MM.1S (cell line): ENCODE results near the gene NLRP14.
A peak's percentile ranks its signal among the peaks of the same experiment; 100 is the strongest.

Experiments used
- DNase-seq: peaks from one replicate; pipeline ENCODE4 v3.0.0-alpha.2; 2015
- H2AFZ ChIP-seq: fragments of 300-600 bp; sonication (generic); 2 replicates; pipeline ENCODE4 v1.6.0; 2016; ENCODE audit warnings: antibody characterized with exemption, low read length
- H3F3A ChIP-seq: fragments of 300-600 bp; sonication (generic); 2 replicates; pipeline ENCODE4 v1.6.1; 2016; ENCODE audit warnings: mild to moderate bottlenecking, antibody characterized with exemption, low read length, moderate library complexity, mixed read lengths; ENCODE audit not compliant: insufficient read depth
- H3K27ac ChIP-seq: fragments of 300-600 bp; sonication (generic); 2 replicates; pipeline ENCODE4 v1.5.1; 2016; ENCODE audit warnings: mild to moderate bottlenecking, low read length
- H3K27me3 ChIP-seq: fragments of 300-600 bp; sonication (generic); replicated peaks from 2 replicates; pipeline ENCODE4 v1.6.0; 2016; ENCODE audit warnings: low read length; ENCODE audit not compliant: insufficient read depth
- H3K36me3 ChIP-seq: fragments of 300-600 bp; sonication (generic); replicated peaks from 2 replicates; pipeline ENCODE4 v1.6.1; 2016; ENCODE audit warnings: mild to moderate bottlenecking, low read length, mixed read lengths; ENCODE audit not compliant: insufficient read depth
- H3K4me1 ChIP-seq: fragments of 300-600 bp; sonication (generic); 2 replicates; pipeline ENCODE4 v1.6.1; 2016; ENCODE audit warnings: low read length, mixed read lengths
- H3K4me2 ChIP-seq: fragments of 300-600 bp; sonication (generic); 2 replicates; pipeline ENCODE4 v1.6.0; 2016; ENCODE audit warnings: low read depth, low read length
- H3K4me3 ChIP-seq: fragments of 300-600 bp; sonication (generic); 2 replicates; pipeline ENCODE4 v1.5.1; 2016; ENCODE audit warnings: low read length, mixed read lengths
- H3K79me2 ChIP-seq: fragments of 300-600 bp; sonication (generic); 2 replicates; pipeline ENCODE4 v1.6.1; 2016; ENCODE audit warnings: mixed run types, low read length, mixed read lengths
- H3K9ac ChIP-seq: fragments of 300-600 bp; sonication (generic); 2 replicates; pipeline ENCODE4 v1.6.1; 2016; ENCODE audit warnings: low read length, mixed read lengths
- H3K9me2 ChIP-seq: fragments of 300-600 bp; sonication (generic); replicated peaks from 2 replicates; pipeline ENCODE4 v1.6.1; 2016; ENCODE audit warnings: mild to moderate bottlenecking, low read length, mixed read lengths; ENCODE audit not compliant: insufficient read depth
- H3K9me3 ChIP-seq: fragments of 300-600 bp; sonication (generic); replicated peaks from 2 replicates; pipeline ENCODE4 v1.6.1; 2016; ENCODE audit warnings: mild to moderate bottlenecking, low read length, mixed read lengths; ENCODE audit not compliant: insufficient read depth
- H4K20me1 ChIP-seq: fragments of 300-600 bp; sonication (generic); 2 replicates; pipeline ENCODE4 v1.6.1; 2016; ENCODE audit warnings: mild to moderate bottlenecking, low read length, moderate library complexity, mixed read lengths; ENCODE audit not compliant: insufficient read depth
- CTCF ChIP-seq: fragments of 300-600 bp; sonication (generic); IDR thresholded peaks from 2 replicates; pipeline ENCODE4 v1.5.1; 2016; ENCODE audit warnings: antibody characterized with exemption, low read length, mixed read lengths
- EZH2 ChIP-seq: fragments of 300-600 bp; sonication (generic); optimal IDR thresholded peaks from 2 replicates; pipeline ENCODE3; 2017; ENCODE audit warnings: low read depth, mild to moderate bottlenecking, antibody characterized with exemption, low read length, mixed read lengths
- EZH2phosphoT487 ChIP-seq: fragments of 300-600 bp; sonication (generic); IDR thresholded peaks from 2 replicates; pipeline ENCODE4 v1.6.1; 2018; ENCODE audit warnings: antibody characterized with exemption, low read length

NLRP14 gene

GRCh38 chr11:7020183-7020917 lies at the start of gene NLRP14, which contains the start of gene ZNF214:
TSS of gene NLRP14 (plus strand) at chr11:7020479. CDS start at chr11:7038587, 18,108 bp downstream.
TSS of gene ZNF214 (minus strand) at chr11:7020346. CDS start at chr11:7002835, 17,511 bp downstream.
- H3K9me3 ChIP-seq = no peaks in the 10 kb centered on the region
- H4K20me1 ChIP-seq = no peaks in the 10 kb centered on the region
- no peaks in the 10 kb centered on the region for H3K27me3 ChIP-seq
- no peaks in the 10 kb centered on the region for H3K9me2 ChIP-seq
- H3K36me3 ChIP-seq = no peaks in the 10 kb centered on the region
- peak within 1 kb of the TSS; percentile 63 for H3K4me3 ChIP-seq
- no peak within 1 kb of the TSS; the same call in 1 of the 2 replicates for H3K9ac ChIP-seq
- H3K79me2 ChIP-seq = no peaks in the 10 kb centered on the region
- H3K27ac ChIP-seq = no peak within 1 kb of the TSS
- DNase-seq = peak; percentile 26
- H3K4me2 ChIP-seq = peak within 1 kb of the TSS; percentile 81
- H2AFZ ChIP-seq = peak within 1 kb of the TSS; percentile 67
- H3F3A ChIP-seq = no peaks in the 10 kb centered on the region
- no peak for TF ChIP-seq EZH2phosphoT487
- TF ChIP-seq EZH2 = no peak
- TF ChIP-seq CTCF = no peak
- H3K4me1 ChIP-seq = 0 out of 2 replicates have a peak, but pooled peaks cover 6% of the 10 kb centered on the region

- no peaks in the 10 kb centered on the region for H4K20me1 ChIP-seq
- no peak overlapping the region for H3K4me3 ChIP-seq
- H3K4me2 ChIP-seq = no peak overlapping the region
- no peaks in the 10 kb centered on the region for H3K79me2 ChIP-seq
- no peaks in the 10 kb centered on the region for H3K36me3 ChIP-seq
- no peaks in the 10 kb centered on the region for H3F3A ChIP-seq
- H3K27me3 ChIP-seq = no peaks in the 10 kb centered on the region
- no peak for DNase-seq
- no peaks in the 10 kb centered on the region for H3K9me2 ChIP-seq
- no peak overlapping the region for H2AFZ ChIP-seq
- no peaks in the 10 kb centered on the region for H3K9me3 ChIP-seq
- no peak overlapping the region for H3K9ac ChIP-seq
- H3K27ac ChIP-seq = no peak overlapping the region
- TF ChIP-seq CTCF (no peak), EZH2 (no peak), EZH2phosphoT487 (no peak)
- no peaks in the 10 kb centered on the region for H3K4me1 ChIP-seq
These were observed 40.9 kb upstream of the NLRP14 start for GRCh38 chr11:6979365-6979764.

- Histone ChIP-seq H3K9me3 (no peaks in the 10 kb centered on the region), H3K36me3 (no peaks in the 10 kb centered on the region; the same call in 1 of the 2 replicates), H3K79me2 (no peaks in the 10 kb centered on the region), H3K9ac (no peak overlapping the region), H3K27ac (no peak overlapping the region), H3F3A (no peaks in the 10 kb centered on the region), H3K4me1 (no peaks in the 10 kb centered on the region), H3K4me3 (no peak overlapping the region), H4K20me1 (no peaks in the 10 kb centered on the region), H3K4me2 (no peak overlapping the region), H3K27me3 (no peaks in the 10 kb centered on the region), H2AFZ (no peak overlapping the region), H3K9me2 (no peaks in the 10 kb centered on the region)
- TF ChIP-seq EZH2phosphoT487 = no peak
- no peak for TF ChIP-seq EZH2
- no peak for TF ChIP-seq CTCF
- DNase-seq = no peak
These were observed 33.8 kb upstream of the NLRP14 start for GRCh38 chr11:6986487-6986886.
